Coronary artery (tissue), 2 donors: ENCODE data around the gene TFIP11.

Experiments used
- DNase-seq: peaks from one replicate; pipeline ENCODE4 v3.0.0-alpha.2; 2017; ENCODE audit warnings: low spot score
- H3K27ac ChIP-seq, 2 donors: fragments of 200-600 bp; sonication (generic); one replicate each; pipeline ENCODE4 v1.5.1; 2016 to 2019
- H3K4me3 ChIP-seq: fragments of 200-600 bp; sonication (generic); 2 replicates; pipeline ENCODE4 v1.5.1; 2016; ENCODE audit warnings: mild to moderate bottlenecking, moderate library complexity
- TF ChIP-seq, protein P1 (sequence below): fragments of 200-600 bp; sonication (generic); IDR thresholded peaks from one replicate; pipeline ENCODE4 v1.5.1; 2019; ENCODE audit warnings: antibody characterized with exemption

Gene TFIP11

GRCh38 chr22:26508148-26508547 lies 4.1 kb downstream of the TFIP11 start:
- TF ChIP-seq, protein P1, sequence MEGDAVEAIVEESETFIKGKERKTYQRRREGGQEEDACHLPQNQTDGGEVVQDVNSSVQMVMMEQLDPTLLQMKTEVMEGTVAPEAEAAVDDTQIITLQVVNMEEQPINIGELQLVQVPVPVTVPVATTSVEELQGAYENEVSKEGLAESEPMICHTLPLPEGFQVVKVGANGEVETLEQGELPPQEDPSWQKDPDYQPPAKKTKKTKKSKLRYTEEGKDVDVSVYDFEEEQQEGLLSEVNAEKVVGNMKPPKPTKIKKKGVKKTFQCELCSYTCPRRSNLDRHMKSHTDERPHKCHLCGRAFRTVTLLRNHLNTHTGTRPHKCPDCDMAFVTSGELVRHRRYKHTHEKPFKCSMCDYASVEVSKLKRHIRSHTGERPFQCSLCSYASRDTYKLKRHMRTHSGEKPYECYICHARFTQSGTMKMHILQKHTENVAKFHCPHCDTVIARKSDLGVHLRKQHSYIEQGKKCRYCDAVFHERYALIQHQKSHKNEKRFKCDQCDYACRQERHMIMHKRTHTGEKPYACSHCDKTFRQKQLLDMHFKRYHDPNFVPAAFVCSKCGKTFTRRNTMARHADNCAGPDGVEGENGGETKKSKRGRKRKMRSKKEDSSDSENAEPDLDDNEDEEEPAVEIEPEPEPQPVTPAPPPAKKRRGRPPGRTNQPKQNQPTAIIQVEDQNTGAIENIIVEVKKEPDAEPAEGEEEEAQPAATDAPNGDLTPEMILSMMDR, result no peak
- Histone ChIP-seq H3K4me3 (no peak overlapping the region), H3K27ac (no peak overlapping the region)
- DNase-seq, result no peak

DNA sequence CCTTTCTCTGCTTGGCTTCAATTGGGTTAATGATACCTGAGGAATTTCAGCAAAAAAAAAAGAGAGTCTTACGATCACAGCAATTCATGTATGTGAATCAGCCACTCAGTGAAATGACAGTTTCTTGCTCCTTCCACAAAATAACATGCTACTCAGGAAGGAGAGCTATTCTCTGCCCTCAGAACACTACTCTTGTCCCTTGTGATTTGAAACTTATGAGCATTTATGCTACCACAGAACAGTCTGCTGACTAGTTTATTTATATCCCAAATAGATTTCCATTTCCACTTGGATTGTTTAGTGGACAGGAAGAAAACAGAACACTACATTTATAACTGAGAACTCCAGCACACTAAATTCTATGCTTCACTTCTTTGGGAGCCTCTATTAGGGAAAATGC lies 8.5 kb downstream of the TFIP11 start:
- no peak for DNase-seq
- Histone ChIP-seq H3K4me3 (no peak overlapping the region), H3K27ac (no peak overlapping the region)
- TF ChIP-seq, protein P1, result no peak

GRCh38 chr22:26502688-26503561 lies 9.3 kb downstream of the TFIP11 start:
- Histone ChIP-seq H3K4me3 (no peak overlapping the region), H3K27ac (no peak overlapping the region)
- DNase-seq, result no peak
- TF ChIP-seq, protein P1, result no peak

DNA sequence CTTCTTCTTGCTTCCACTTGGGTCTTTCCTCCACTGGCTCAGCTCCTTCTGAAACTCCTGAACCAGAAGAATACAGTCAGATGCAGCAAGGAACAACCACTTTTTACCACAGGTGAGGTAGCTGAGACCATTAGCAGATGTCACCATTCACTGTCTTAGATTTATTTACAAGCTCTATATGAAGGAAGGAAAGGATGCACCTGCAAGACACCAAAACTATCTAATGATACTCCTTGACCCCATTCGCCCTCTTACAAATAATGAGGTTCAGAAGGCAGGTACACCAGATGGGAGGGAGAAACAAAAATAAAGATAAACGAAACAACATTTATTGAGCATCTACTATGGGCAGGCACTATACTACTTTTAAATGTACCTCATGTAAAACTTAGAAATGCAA lies 10.3 kb downstream of the TFIP11 start:
- H3K4me3 ChIP-seq, result no peak overlapping the region
- TF ChIP-seq, protein P1, result no peak
- no peak for DNase-seq
- H3K27ac ChIP-seq, result no peak overlapping the region

DNA sequence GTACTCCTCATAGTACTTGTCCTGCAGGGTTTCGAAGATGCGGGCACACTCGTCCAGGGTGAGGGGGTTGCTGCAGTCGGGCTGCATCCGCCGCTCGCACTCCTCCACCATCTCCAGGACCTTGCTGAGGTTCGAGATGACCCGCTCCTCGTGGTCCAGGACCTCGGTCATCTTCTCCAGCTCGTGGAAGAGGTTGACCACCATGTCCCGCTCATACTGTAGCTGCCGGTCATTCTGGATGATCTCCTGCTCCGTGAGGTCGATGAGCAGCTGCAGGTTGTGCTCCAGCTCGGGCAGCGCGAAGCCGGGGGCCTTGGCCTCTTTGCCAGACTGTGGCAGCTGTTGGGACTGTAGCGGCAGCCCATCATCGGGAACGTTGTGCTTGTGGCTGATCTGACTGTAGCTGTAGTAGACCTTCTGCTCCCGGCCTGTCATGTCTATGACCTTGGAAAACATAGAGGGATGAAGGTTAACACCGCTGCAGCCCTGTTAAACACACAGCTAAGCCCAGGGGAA lies 13.0 kb downstream of the TFIP11 start:
- DNase-seq, result no peak
- TF ChIP-seq, protein P1, result no peak
- Histone ChIP-seq H3K27ac (no peak overlapping the region), H3K4me3 (no peak overlapping the region)

GRCh38 chr22:26496456-26496855 lies 15.8 kb downstream of the TFIP11 start:
- TF ChIP-seq, protein P1, result no peak
- Histone ChIP-seq H3K4me3 (no peak overlapping the region), H3K27ac (no peak overlapping the region)
- no peak for DNase-seq

GRCh38 chr22:26494506-26494905 lies 17.8 kb downstream of the TFIP11 start:
- no peak for DNase-seq
- TF ChIP-seq, protein P1, result no peak
- no peak overlapping the region for H3K4me3 ChIP-seq
- H3K27ac ChIP-seq, result no peak overlapping the region
